Measurements from ENCODE around the gene LRRC17.
"Not testable (repeated sequence)": the region's sequence is repeated elsewhere in the genome, so short reads cannot be mapped to it uniquely, and the experiment has no call there.

Gene LRRC17

DNA sequence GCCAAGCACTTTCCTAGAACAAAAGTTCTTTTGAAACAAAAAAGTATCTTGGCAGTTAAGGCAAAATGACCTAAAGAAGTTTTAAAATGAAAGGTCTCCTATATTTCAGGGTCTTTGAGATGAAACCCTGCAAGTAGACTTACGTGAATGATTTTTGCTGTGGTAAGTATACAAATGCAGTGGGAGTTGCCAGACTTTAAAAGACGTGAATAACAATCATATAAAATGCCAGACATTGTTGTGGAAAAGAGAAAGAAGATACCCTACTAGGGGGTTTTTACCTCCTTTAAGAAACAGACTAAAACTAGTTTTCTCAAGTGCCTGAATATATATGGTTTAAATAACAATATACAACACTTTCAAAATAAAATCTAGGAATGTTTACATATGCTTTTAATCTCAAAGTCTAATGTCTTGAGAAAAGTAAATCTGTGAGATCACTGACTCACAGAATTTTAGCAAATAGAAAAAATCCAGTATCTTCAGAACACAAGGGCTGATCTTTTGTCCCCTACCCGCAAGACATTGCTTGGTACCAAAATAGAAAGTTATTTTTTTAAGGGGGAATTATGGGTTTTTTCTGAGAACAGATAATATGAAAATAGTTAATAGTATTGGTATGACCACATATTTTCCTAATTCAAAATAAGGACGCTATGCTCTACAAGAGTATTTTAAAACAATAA is 29.5 kb downstream of the LRRC17 start:
- no peak for DNase-seq (ENCODE audit: low read depth)

DNA sequence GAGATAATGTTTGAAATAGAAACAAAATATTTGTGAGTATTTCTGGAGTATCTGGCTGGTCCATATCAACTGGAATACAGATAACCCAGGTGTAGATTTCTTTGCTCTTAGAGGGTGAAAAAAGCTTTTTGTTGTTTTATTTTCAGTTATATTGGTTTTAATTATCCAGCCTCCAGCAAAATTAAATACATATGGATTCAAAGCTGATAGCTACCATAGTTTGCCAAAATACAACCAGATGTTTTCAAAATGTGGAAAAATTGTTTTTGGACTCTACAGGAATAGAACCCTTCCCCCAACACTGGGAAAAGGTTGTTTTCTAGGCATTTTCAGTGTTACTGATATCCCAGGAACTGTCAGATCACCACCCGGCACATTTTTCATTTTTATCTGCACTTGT is 30.1 kb downstream of the LRRC17 start:
- no peak for DNase-seq (ENCODE audit: low read depth)

DNA sequence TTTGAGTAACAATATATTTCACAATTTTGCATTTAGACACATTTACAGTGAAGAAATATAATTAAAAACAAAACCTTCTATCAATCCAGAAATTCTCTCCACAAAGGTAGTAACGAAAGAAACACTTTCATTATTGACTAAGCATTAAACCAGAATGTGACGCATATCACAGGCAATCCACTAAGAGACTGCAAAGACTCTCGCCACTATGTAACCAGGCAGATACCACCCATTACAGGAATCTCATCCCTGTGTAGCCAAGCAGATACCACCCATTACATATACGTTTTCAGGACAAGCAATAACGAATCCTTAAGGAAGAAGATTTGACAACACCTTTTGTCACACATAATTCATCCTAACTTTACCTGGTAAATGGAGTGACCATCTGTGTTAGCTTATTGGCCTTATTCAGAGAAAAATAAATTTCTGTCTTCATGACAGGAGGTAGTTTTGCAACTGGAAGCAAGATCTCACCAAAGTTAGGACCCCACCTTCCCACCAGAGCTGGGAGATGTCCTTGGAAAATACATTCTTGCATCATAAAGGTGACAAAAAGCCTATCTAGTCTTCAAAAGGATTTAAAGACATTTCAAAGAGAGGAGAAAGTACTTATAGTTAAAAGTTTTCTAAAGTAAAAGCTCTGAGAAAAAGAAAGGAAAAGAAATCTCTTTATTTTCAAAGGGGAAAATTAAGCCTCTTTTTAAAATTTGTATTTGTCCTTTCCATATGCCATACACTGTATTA is 30.8 kb downstream of the LRRC17 start:
- no peak for DNase-seq (ENCODE audit: low read depth)

DNA sequence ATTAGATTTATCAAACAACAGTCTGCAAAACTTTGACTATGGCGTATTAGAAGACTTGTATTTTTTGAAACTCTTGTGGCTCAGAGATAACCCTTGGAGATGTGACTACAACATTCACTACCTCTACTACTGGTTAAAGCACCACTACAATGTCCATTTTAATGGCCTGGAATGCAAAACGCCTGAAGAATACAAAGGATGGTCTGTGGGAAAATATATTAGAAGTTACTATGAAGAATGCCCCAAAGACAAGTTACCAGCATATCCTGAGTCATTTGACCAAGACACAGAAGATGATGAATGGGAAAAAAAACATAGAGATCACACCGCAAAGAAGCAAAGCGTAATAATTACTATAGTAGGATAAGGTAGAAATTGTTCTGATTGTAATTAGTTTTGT is 31.4 kb downstream of the LRRC17 start:
- DNase-seq (ENCODE audit: low read depth): no peak

DNA sequence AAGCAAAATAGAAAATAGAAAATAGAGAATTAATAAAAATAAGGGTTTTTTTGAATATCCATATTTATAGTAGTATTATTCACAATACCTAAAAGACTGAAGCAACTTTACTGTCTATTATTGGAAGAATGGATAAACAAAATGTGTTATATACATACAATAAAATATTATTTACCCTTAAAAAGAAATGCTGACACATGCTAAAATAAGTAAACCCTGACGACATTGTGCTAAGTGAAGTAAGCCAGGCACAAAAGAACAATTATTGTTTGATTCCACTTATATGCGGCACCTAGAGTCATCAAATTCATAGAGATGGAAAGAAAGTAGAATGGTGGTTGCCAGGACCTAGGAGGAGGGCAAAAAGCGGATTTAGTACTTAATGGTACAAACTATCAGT is 39.0 kb downstream of the LRRC17 start:
- no peak for DNase-seq (ENCODE audit: low read depth)

DNA sequence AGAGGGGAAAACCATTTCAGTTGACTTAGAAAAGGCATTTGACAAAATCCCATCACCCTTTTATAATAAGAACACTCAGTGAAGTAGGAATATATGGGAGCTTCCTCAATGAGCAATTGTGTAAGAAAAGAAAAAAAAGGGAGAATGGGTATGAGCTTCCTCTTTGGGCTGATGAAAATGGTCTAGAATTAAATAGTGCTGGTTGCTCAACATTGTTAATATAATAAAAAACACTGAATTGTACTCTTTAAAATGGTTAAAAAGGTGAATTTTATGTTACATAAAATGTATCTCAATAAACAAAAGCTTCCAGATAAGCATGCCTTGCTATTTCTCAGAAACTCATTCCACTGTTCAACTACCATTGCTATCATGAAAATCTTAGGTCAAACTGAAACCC is 40.6 kb downstream of the LRRC17 start:
- no peak for DNase-seq (ENCODE audit: low read depth)

DNA sequence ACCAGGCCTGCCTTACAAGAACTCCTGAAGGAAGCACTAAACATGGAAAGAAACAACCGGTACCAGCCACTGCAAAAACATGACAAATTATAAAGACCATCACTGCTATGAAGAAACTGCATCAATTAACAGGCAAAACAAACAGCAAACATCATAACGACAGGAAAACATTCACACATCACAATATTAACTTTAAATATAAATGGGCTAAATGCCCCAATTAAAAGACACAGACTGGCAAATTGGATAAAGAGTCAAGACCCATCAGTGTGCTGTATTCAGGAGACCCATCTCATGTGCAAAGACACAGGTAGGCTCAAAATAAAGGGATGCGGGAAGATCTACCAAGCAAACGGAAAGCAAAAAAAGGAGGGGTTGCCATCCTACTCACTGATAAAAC is 41.6 kb downstream of the LRRC17 start:
- DNase-seq (ENCODE audit: low read depth): not testable (repeated sequence)

DNA sequence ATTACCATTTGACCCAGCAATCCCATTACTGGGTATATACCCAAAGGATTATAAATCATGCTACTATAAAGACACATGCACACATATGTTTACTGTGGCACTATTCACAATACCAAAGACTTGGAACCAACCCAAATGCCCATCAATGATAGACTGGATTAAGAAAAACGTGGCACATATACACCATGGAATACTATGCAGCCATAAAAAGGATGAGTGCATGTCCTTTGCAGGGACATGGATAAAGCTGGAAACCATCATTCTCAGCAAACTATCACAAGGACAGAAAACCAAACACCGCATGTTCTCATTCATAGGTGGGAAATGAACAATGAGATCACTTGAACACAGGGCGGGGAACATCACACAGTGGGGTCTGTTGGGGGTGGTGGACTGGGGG is 45.2 kb downstream of the LRRC17 start:
- DNase-seq (ENCODE audit: low read depth): not testable (repeated sequence)

DNA sequence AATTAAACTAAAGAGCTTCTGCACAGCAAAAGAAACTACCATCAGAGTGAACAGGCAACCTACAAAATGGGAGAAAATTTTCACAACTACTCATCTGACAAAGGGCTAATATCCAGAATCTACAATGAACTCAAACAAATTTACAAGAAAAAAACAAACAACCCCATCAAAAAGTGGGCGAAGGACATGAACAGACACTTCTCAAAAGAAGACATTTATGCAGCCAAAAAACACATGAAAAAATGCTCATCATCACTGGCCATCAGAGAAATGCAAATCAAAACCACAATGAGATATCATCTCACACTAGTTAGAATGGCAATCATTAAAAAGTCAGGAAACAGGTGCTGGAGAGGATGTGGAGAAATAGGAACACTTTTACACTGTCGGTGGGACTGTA is 49.2 kb downstream of the LRRC17 start:
- DNase-seq (ENCODE audit: low read depth): not testable (repeated sequence)

DNA sequence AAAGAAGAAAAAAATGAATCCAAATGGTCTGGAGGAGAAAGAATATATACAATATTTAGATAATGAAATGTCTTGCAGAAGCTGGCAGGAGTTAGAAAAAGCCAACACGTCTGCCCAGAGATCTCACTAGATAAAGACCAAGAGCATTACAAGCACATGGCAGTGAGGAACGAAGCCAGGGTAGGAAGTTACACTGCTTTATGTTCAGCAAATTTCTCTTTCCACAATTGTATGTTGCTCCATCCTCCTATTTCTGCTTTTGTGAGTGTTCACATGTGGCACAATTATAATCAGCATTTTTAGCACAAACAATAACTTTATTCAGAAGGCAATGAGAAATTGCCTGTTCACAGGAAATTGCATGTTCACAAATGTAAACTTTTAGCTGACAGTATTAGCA is 53.7 kb downstream of the LRRC17 start:
- no peak for DNase-seq (ENCODE audit: low read depth)

DNA sequence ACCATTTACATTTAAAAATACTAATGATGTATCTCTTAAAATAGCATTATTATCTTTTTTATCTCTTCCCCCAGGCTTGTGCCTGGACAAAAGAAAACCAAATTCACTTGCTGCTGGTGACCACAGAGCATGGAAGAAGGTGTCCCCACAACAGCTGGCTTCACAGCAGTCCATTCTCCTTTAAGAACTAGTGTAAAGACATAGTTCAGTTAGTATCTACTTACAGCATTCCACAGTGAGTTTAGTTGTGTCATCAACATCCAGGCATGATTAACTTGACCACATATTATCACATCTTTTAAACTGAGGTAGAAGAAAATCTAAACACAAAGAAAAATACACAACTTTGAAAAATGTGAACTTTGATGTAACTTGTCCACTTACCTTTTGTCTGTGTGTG is 55.0 kb downstream of the LRRC17 start:
- DNase-seq (ENCODE audit: low read depth): no peak

DNA sequence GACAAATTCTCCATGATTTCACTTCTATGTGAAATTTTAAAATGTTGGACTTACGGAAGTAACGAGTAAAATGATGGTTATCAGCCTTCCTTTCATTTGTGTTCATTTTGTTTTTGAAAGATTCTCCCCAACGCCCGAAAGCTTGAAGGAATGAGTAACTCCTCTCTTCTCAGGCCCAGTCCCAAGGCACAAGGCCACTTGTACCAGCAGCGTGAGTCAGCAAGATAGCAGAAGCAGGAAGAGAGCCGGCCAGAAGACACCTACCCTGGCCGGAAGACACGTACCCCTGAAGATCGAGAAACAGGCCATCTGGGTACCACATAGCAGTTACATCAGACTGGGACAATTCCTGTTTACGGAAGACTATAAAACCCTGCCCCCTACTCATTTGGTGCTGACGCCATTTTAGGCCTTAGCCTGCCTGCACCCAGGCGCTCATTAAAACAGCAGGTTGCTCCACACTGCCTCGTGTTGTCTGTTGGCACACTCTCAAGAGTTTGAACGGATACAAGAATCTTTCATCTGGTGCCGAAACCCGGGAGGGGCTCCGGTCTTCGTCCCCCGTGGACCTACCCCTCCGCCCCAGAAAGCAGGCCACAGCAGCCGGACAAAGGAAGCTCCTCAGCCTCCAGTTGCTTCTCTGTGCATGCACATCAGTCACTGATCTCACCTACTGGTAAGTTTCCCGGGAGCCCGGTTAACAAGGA is 60.4 kb downstream of the LRRC17 start:
- no peak for DNase-seq (ENCODE audit: low read depth)

DNA sequence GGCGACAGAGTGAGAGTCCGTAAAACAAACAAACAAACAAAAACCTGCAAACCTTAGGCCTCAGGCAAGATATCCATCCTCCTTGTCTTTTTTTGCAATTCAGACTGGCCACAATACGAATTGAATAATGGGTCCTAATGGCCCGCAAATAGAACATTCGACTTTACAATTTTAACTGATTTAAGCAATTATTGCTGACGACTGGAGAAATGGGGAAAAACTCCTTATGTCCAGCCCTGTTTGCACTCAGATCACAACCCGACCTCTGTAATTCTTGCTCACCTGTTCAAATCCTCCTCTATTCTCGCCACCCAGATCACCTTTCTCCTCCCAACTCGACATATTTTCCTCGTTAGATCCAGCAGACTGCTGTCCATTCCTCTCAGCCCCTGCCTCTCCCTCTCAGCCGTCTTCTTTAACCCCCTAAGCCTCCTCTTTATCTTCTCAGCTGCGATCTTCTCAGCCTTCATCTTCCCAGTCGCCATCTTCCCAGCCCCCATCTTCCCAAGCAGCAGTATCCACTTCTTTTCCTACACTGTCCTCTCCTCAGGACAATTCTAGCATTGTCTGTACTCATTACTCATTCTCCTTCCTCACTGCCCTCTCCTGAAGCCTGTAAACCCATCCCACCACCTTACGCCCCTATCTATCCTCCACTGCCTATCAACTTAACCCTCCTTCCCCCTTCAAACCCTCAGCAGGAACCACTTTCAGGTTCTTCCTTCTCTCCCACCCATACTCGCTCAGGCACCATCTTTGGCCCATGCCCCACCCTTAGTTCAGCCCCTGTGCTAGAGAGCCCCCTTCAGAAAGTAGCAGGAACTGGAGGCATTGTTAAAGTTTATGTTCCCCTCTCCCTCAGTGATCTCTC is 61.8 kb downstream of the LRRC17 start:
- no peak for DNase-seq (ENCODE audit: low read depth)

DNA sequence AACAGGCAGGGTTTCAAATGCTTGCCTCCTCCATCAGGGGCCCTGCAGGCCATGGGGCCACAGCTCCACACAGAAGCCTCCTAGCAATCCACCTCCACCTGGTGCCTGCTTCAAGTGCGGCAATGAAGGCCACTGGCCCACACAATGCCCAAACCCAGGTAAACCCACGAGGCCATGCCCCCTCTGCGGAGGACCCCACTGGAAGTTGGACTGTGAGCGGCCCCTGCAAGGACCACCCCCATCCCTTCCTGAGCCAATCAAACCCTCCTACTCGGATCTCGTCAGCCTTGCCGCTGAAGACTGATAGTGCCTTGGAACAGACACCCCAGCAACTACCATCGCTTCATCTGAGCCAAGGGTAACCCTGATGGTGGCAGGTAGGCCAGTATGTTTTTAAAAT is 63.1 kb downstream of the LRRC17 start:
- DNase-seq (ENCODE audit: low read depth): no peak

DNA sequence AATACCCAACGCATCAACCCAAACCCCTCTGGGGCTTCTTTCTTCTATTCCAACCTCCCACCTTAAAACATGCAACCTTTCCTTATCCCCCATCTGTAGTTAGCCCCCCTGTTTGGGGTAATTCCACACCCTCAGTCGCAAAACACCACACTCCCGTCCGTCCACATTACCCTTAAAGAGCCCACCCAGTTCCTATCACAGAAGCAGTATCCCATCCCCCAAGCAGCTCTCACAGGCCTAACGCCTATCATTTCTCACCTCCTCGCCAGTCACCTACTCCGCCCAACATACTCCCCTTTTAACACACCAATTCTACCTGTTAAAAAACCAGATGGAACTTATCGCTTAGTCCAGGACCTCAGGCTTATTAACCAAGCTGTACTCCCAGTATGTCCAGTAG is 63.7 kb downstream of the LRRC17 start:
- no peak for DNase-seq (ENCODE audit: low read depth)

DNA sequence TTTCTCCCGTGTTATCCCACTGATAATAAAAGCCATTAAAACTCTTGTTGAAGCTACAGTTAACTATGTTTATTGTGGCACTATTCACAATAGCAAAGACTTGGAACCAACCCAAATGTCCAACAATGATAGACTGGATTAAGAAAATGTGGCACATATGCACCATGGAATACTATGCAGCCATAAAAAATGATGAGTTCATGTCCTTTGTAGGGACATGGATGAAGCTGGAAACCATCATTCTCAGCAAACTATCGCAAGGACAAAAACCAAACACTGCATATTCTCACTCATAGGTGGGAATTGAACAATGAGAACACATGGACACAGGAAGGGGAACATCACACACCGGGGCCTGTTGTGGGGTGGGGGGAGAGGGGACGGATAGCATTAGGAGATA is 64.8 kb downstream of the LRRC17 start:
- not testable (repeated sequence) for DNase-seq (ENCODE audit: low read depth)

DNA sequence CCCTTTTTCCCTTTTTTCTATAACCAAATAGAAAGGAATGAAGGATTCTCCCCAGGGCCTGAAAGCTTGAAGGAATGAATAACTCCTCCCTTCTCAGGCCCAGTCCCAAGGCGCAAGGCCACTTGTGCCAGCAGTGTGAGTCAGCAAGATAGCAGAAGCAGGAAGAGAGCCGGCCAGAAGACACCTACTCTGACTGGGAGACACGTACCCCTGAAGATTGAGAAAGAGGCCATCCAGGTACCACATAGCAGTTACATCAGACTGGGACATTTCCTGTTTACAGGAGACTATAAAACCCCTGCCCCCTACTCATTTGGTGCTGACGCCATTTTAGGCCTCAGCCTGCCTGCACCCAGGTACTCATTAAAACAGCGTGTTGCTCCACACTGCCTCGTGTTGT is 65.5 kb downstream of the LRRC17 start:
- no peak for DNase-seq (ENCODE audit: low read depth)

DNA sequence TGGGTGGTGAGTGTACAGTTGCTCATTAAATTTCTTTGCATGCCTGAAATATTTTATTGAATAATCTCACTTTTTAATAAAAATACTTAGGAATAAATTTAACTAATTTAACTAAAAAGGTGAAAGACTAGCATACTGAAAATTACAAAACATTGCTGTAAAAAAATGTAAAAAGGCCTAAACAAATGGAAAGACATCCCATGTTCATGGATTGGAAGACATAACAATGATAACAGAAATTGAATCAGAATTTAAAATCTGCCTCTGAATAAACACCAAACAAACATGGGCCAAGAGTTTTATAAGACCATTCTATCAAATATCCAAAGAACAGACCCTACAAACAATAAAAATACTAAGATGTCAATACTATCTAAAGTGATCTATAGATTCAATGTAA is 66.9 kb downstream of the LRRC17 start:
- DNase-seq (ENCODE audit: low read depth): no peak

DNA sequence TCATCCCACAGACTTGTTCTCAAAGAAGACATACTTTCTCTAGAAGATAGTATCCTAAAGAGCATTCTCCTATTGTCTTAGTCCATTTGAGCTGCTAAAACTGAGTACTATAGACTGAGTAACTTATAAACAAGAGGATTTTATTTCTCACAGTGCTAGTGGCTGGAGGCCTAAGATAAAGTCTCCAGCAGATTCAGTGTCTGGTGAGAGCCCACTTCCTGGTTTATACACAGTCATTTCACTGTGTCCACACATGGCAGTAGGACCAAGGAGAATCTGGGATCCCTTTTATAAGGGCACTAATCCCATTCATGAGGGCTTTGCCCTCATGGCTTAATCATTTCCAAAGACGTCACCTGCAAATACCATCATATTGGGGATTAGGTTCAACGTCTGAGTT is 68.7 kb downstream of the LRRC17 start:
- no peak for DNase-seq (ENCODE audit: low read depth)

DNA sequence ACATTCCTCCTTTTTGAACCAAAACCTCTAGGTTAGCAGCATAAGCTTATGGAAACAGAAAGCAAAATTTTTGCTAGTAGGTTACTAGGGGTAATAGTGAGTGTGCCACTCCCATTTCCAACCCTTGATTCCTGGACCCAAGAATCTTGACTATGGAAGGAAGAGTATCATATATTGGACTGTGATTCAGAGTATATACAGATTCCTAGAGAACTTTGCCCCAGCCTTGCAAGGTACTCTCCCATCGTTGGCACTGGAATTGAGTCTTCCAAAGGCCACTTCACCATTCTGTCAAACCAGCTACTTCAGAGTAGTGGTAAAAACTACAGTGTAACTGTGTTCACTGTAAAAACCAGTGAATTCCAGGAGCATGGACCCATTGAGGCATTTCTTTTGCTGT is 69.4 kb downstream of the LRRC17 start:
- no peak for DNase-seq (ENCODE audit: low read depth)

DNA sequence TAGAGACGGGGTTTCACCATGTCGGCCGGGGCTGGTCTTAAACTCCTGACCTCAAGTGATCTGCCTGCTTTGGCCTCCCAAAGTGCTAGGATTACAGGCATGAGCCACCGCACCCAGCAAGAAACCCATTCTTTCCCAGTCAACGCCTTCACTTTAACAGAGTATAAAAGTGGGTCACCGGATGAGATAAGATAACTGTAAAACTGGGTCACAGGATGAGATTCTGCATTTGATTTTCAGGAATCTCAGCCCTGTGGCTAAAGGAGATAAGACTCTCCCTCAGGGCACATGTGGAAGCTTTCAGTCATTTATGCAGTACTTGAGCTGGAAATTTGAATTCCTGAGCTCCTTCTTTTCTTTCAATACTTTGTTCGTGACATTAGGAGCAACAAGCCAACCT is 70.8 kb downstream of the LRRC17 start:
- DNase-seq (ENCODE audit: low read depth): no peak

DNA sequence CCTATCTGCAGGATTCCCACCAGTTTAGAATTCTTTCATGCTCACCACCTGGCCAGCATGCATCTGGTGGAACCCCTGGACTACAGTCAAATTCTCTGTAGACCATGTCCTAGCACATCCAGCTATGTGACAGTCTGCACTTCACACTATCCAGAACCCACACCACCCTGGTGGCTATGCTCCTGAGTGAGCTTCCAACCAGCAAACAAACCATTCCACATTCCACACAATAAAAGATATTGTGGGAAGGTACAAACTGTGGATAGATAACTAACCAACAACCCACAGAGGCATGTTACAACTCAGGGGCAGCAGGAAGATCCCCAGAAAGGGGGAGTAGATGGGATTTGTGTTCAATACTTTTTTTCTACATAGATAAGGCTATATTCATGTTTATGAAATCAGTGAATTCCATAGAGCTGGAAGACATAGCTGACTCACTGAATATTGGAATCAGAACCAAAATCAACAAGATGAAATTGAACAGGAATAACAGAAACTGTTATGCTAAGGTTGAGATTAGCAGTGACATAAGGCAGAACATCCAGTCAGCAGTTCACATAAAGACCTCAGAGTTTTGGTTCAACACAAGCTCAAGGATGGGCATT is 72.5 kb downstream of the LRRC17 start:
- no peak for DNase-seq (ENCODE audit: low read depth)
